Epithelial cell of esophagus (primary cell): Measurements from ENCODE around the gene KPTN.

Experiments
- DNase-seq: peaks from one replicate; pipeline ENCODE4 v3.0.0; 2010; ENCODE audit warnings: low read depth
- H3K4me3 ChIP-seq: 2 replicates; pipeline ENCODE4 v1.5.1; 2011; ENCODE audit warnings: mild to moderate bottlenecking, low read length, control low read depth
- TF ChIP-seq, protein P1 (sequence below): IDR thresholded peaks from 2 replicates; pipeline ENCODE4 v1.5.1; 2011; ENCODE audit warnings: low read depth, mild to moderate bottlenecking, low read length, control low read depth, inconsistent platforms; ENCODE audit not compliant: insufficient read depth; ENCODE audit errors: missing control alignments

KPTN gene

DNA sequence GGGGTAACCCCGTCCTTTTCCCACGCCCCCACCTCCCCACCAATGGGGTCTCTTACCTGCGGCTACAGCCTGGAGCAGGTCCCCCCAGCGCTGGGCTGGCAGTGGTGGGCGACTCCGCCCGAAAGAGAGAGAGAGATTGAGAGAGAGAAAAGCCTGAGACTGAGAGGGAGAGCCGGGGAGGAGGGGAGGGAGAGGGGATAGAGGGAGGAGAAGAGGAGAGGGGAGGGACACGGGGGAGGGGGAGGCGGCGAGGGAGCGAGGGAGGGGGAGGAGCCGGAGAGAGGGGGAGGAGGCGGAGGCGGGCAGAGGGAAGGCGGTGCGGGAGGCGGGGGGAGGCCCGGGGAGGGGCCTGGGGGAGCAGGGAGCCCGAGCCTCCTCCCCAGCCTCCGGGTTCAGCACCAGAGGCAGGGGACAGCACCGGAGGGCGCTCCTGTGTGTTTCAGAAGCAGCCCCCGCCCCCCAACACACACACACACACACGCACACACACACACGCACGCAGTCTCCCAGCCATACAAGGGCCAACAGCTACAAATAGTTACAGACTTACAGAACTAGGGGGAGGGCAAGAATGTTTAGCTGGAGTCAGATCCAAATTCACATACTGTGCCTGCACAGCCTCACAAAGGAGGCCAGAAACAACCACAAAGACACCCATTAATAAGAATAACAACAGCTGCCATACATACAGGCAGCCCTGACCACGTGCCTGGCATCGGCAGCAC is 12.1 kb downstream of the KPTN start, which contains the start of gene SLC8A2:
Gene SLC8A2 (minus strand): TSS at position 161 of the 725 bp plus-strand sequence. CDS start 5,490 bp downstream, outside the sequence.
- H3K4me3 ChIP-seq, result no peak within 1 kb of the TSS
- peak; percentile 65 for DNase-seq
- TF ChIP-seq, protein P1, sequence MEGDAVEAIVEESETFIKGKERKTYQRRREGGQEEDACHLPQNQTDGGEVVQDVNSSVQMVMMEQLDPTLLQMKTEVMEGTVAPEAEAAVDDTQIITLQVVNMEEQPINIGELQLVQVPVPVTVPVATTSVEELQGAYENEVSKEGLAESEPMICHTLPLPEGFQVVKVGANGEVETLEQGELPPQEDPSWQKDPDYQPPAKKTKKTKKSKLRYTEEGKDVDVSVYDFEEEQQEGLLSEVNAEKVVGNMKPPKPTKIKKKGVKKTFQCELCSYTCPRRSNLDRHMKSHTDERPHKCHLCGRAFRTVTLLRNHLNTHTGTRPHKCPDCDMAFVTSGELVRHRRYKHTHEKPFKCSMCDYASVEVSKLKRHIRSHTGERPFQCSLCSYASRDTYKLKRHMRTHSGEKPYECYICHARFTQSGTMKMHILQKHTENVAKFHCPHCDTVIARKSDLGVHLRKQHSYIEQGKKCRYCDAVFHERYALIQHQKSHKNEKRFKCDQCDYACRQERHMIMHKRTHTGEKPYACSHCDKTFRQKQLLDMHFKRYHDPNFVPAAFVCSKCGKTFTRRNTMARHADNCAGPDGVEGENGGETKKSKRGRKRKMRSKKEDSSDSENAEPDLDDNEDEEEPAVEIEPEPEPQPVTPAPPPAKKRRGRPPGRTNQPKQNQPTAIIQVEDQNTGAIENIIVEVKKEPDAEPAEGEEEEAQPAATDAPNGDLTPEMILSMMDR, result no peak

DNA sequence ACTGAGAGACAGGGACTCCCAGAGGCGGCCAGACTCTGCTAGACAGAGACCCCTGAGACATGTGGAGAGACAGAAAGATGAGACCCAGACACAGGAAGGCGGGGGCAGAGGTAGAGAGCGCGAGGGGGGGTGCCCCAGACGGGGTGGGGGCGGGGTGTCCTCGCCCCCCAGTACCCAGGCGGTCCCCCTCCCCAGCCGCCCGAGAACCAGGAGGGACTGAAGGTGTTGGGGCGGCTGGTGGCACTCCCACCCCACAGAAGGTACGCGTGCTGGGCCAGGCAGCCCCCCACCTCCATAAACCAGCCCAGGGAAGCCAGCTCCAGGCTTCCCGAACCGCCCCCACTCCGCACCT is 12.7 kb downstream of the KPTN start:
- TF ChIP-seq, protein P1, result no peak
- H3K4me3 ChIP-seq, result no peak overlapping the region
- no peak for DNase-seq

DNA sequence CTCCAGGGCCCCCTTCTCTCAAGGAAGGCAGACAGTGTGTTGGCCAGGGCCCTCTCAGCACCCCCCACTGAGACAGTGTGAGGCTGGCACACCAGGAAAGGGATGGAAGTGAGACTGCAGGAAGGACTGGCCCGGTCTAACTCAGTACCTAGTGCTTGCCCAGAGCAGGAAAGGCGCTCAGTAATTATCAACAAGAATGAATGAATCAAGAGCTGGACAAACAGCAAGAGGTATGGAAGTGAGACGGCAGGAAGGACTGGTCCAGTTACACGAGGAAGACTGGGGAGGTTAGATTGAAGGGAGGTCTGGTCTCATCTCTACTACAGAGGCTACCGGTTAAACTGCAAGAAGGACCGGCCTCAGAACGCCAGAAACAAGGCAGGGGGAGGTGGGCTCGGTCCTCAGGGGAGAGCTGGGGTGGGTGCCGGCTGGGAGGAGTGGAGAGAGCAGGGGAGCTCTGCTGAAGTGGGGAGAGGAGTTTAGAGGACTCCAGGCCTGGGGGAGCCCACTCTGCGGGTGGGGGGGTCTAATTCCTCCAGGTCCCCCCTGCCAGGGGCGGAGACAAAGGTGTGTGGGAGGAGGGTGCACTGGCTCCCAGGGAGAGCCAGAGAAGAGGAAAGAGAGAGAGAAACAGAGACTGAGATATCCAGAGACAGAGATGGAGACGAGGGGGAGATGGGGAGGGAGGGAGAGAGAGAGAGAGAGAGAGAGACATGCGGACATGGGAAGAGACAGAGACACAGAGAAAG is 13.4 kb downstream of the KPTN start:
- TF ChIP-seq, protein P1, result no peak
- DNase-seq, result no peak
- no peak overlapping the region for H3K4me3 ChIP-seq

DNA sequence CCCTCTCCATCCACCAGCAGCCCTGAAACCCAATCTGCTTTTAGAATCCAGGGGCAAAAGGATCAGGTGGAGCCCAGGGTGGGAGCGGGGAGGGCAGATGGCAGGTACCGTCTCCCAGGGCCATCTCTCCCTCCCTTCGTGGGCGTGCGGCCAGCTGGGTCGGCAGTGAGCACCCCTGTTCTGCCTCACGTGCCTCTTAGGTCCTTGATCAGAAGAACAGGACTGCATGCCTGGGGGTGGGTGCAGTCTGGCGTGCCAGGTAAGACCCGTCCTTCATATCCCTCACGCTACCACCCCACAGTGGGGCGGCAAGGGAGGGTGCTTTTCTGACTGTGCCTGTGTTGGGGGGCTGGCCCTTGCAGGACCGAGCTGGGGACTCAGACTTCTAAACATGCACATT is 14.3 kb downstream of the KPTN start:
- DNase-seq, result no peak
- TF ChIP-seq, protein P1, result no peak
- no peak overlapping the region for H3K4me3 ChIP-seq

DNA sequence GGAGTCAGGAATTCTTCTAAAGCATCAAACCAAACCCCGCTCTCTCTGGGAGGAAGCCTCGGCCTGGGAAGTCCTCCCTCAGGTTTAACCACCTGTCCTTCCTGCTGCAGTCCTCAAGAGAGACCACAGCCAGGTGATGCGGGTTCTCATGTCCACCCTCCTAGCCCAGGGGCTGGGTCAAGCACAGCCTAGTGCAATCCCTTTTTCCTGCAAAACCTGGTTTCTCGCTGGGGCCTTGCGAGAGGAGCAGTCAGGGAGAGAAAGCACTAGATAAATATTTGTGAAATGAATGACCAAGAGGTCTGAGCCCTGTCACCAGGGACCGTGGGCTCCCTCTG is 14.7 kb downstream of the KPTN start:
- no peak for DNase-seq
- TF ChIP-seq, protein P1, result no peak
- no peak overlapping the region for H3K4me3 ChIP-seq

DNA sequence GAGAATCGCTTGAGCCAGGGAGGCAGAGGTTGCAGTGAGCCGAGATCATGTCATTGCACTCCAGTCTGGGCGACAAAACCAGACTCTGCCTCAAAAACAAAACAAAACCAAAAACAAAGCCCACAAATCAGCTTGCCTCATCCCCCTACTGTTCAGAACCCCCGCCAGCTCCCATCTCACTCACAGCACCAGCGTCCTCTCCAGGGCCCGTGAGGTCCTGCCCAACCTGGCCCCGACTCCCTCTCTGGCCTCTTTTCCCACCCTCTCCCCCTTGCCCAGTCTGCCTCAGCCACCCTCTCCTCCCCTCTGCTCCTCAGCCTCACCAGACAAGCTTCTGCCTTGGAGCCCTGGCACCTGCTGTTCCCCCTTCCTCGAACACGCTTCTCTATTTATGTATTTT is 16.1 kb downstream of the KPTN start:
- H3K4me3 ChIP-seq, result no peak overlapping the region
- TF ChIP-seq, protein P1, result no peak
- no peak for DNase-seq
